Esophagus squamous epithelium (tissue), 4 donors: ENCODE measurements around the gene SUSD3.

Source experiments
- CTCF ChIP-seq, 6 experiments: fragments of 450-650 bp in 4 of 6; fragments of 200-600 bp in 2 of 6; sonication (generic) in 2 of 6; IDR thresholded peaks; one replicate each; pipeline ENCODE4 v1.5.1; 2016 to 2019; ENCODE audit warnings: antibody characterized with exemption in 6 of 6, mild to moderate bottlenecking in 4 of 6, moderate library complexity in 4 of 6
- POLR2A ChIP-seq, 4 donors: fragments of 450-650 bp; IDR thresholded peaks; one replicate each; pipeline ENCODE4 v1.6.1; 2017; ENCODE audit warnings: antibody characterized with exemption in 4 of 4, mild to moderate bottlenecking in 4 of 4, moderate library complexity in 3 of 4

- TF ChIP-seq POLR2A (IDR thresholded peaks at IDR 0.05): no peak
- no peak for TF ChIP-seq CTCF (IDR thresholded peaks at IDR 0.05)
Observed at GRCh38 chr9:93129691-93130500, 71.4 kb downstream of the SUSD3 start.
